Testis (tissue), 3 donors: Measurements from ENCODE around the gene BCR. TPM values are rescaled to one million over a fixed set of nuclear protein-coding genes. Genes with fewer than 3 reads are reported as not detected.

Experiments used
- DNase-seq: peaks from one replicate; pipeline ENCODE4 v3.0.0-alpha.2; 2019
- H3K27ac ChIP-seq, 2 donors: fragments of 200-600 bp; sonication (generic); one replicate each; pipeline ENCODE4 v1.5.1; 2019
- H3K27me3 ChIP-seq: fragments of 200-600 bp; sonication (generic); one replicate; pipeline ENCODE4 v1.5.1; 2019
- H3K36me3 ChIP-seq: fragments of 200-600 bp; sonication (generic); one replicate; pipeline ENCODE4 v1.5.1; 2017; ENCODE audit warnings: low read depth; ENCODE audit errors: missing control alignments
- H3K4me1 ChIP-seq: fragments of 200-600 bp; sonication (generic); one replicate; pipeline ENCODE4 v1.5.1; 2019
- H3K4me3 ChIP-seq, 2 donors: fragments of 200-600 bp; sonication (generic); one replicate each; pipeline ENCODE4 v1.5.1; 2017 to 2019
- H3K9me3 ChIP-seq: fragments of 200-600 bp; sonication (generic); one replicate; pipeline ENCODE4 v1.5.1; 2017
- POLR2A ChIP-seq: fragments of 450-650 bp; IDR thresholded peaks from one replicate; pipeline ENCODE4 v1.6.1; 2017; ENCODE audit warnings: antibody characterized with exemption, mild to moderate bottlenecking, moderate library complexity
- WGBS, 2 donors: methylation state at CpG; one replicate each; pipeline ENCODE4 v1.1.5; 2018; 5-methylcytosine and 5-hydroxymethylcytosine counted together
- intact Hi-C: fragments of 100-400 bp; cut with DNase I; formaldehyde crosslinking; loops from one replicate; pipeline ENCODE4 v1.15.1; 2023; ENCODE audit warnings: low total_unique reads
- polyA plus RNA-seq: library from polyadenylated mRNA; stranded (reverse); fragments of 350-450 nt; fragmentation: Illumina TruSeq; extraction: RNeasy Lipid Tissue Mini Kit (QIAGEN cat#74804); gene quantifications from one replicate; pipeline ENCODE4 v1.2.3, GENCODE V29; 2014; ENCODE audit warnings: low read depth, low replicate concordance; ENCODE audit not compliant: insufficient read depth
- total RNA-seq, 2 donors: library from RNA; depleted of rRNA; stranded (reverse); fragments of >200 nt; gene quantifications; one replicate each; pipeline ENCODE4 v1.2.3, GENCODE V29; 2016
- TF ChIP-seq, protein P1 (sequence below), 3 experiments: fragments of 450-650 bp in 2 of 3; fragments of 200-600 bp in 1 of 3; sonication (generic) in 1 of 3; IDR thresholded peaks; one replicate each; pipeline ENCODE4 v1.5.1; 2016 to 2019; ENCODE audit warnings: antibody characterized with exemption in 3 of 3, mild to moderate bottlenecking in 2 of 3, moderate library complexity in 1 of 3

BCR gene
- total and polyA plus RNA-seq, 3 donors from 2014 or later = 52.5 to 108 (median 105) TPM

DNA sequence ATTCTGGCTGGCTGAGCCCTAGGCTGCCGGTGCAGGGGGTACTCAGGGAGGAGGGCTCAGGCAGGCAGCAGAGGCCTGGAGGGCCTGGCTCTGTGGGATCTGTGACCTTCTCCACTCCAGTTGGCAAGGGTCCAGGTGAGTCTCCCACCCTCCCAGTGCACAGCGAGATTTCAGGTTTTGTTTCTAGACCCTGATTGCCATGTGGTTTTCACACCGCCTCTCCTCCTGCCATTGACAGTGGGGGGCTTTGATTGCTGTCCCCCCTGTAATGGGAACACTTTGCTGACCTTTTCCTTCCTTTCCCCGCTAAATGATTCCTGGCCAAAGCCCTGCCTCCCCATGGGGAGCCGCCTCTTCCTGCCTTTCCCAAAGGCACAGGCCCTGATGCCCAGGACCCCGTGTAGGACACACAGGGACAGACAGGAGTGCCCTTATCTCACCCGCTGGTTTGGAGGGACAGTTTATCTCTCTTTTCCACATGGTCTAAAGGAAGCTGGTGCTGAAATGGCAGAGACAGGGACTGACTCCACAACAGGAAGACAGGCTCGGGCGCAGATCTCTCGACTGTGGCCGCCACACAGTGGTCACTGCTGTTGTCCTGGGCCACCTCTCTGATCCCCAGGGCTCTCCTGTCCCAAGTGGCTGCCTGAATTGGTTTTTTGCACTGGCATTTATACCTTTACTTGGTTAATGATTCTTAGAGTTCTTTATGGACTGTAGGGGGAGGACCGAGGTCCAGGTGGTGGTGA lies 43.4 kb downstream of the BCR start:
- no peaks in the 10 kb centered on the region for H3K36me3 ChIP-seq
- peaks cover 24% of the 10 kb centered on the region for H3K4me1 ChIP-seq
- H3K4me3 ChIP-seq = no peak overlapping the region
- intact Hi-C loops = no loop called here
- H3K9me3 ChIP-seq = no peaks in the 10 kb centered on the region
- H3K27ac ChIP-seq = no peak overlapping the region
- 71 to 81% methylated on average over 12 of the region's 12 CpGs for WGBS, 2 donors
- DNase-seq = no peak
- no peak for TF ChIP-seq POLR2A
- TF ChIP-seq, protein P1, sequence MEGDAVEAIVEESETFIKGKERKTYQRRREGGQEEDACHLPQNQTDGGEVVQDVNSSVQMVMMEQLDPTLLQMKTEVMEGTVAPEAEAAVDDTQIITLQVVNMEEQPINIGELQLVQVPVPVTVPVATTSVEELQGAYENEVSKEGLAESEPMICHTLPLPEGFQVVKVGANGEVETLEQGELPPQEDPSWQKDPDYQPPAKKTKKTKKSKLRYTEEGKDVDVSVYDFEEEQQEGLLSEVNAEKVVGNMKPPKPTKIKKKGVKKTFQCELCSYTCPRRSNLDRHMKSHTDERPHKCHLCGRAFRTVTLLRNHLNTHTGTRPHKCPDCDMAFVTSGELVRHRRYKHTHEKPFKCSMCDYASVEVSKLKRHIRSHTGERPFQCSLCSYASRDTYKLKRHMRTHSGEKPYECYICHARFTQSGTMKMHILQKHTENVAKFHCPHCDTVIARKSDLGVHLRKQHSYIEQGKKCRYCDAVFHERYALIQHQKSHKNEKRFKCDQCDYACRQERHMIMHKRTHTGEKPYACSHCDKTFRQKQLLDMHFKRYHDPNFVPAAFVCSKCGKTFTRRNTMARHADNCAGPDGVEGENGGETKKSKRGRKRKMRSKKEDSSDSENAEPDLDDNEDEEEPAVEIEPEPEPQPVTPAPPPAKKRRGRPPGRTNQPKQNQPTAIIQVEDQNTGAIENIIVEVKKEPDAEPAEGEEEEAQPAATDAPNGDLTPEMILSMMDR (IDR thresholded peaks at IDR 0.05) = no peak
- no peaks in the 10 kb centered on the region for H3K27me3 ChIP-seq

DNA sequence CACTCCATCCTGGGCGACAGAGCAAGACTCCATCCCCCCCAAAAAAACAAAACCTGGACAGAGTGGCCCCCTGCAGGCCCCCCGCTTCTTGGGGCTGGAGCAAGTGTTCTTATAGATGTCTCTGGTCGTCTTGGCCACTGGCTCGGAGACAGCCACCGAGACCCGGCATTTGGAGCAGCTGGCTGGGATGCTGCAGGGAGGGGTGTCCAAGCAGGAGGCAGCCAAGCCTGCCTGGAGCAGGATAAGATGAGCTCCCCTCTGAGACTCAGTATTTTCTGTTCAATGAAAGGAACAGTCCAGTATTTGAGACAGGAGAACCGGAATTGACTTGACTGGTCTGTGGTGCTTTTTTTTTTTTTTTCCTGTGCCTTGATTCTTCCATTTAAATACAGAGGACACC lies 44.5 kb downstream of the BCR start:
- Histone ChIP-seq H3K27me3 (no peaks in the 10 kb centered on the region), H3K36me3 (no peaks in the 10 kb centered on the region), H3K27ac (no peak overlapping the region), H3K4me3 (no peak overlapping the region), H3K9me3 (no peaks in the 10 kb centered on the region), H3K4me1 (peaks cover 13% of the 10 kb centered on the region)
- intact Hi-C loops = no loop called here
- WGBS, 2 donors = 68 to 85% methylated on average over 4 to 7 of the region's 7 CpGs
- DNase-seq = no peak
- TF ChIP-seq POLR2A = no peak
- TF ChIP-seq, protein P1 (IDR thresholded peaks at IDR 0.05) = no peak

DNA sequence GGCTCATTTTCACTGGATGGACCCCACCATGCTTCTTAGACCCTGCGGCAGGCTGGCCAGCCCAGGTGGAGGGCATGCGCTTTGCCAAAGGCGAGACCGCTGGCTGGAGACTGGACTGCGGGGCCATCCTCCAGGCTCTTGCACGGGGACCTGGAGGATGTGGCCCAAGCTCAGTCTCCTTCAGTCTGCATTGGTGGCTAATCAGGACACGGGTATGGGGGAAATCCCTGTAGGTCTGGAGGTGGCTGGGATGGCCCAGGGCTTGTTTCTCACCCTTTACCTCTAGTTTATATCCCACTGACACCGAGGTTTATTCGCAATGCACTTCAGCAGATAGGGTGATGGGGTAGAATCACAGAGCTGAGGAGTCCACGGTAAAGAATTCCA lies 45.0 kb downstream of the BCR start:
- Histone ChIP-seq H3K9me3 (no peaks in the 10 kb centered on the region), H3K36me3 (no peaks in the 10 kb centered on the region), H3K4me1 (peaks cover 8% of the 10 kb centered on the region), H3K27me3 (no peaks in the 10 kb centered on the region), H3K27ac (no peak overlapping the region), H3K4me3 (no peak overlapping the region)
- 90 to 96% methylated on average over 7 to 10 of the region's 10 CpGs for WGBS, 2 donors
- intact Hi-C loops = no loop called here
- no peak for DNase-seq
- TF ChIP-seq, protein P1 (IDR thresholded peaks at IDR 0.05) = no peak
- TF ChIP-seq POLR2A = no peak

DNA sequence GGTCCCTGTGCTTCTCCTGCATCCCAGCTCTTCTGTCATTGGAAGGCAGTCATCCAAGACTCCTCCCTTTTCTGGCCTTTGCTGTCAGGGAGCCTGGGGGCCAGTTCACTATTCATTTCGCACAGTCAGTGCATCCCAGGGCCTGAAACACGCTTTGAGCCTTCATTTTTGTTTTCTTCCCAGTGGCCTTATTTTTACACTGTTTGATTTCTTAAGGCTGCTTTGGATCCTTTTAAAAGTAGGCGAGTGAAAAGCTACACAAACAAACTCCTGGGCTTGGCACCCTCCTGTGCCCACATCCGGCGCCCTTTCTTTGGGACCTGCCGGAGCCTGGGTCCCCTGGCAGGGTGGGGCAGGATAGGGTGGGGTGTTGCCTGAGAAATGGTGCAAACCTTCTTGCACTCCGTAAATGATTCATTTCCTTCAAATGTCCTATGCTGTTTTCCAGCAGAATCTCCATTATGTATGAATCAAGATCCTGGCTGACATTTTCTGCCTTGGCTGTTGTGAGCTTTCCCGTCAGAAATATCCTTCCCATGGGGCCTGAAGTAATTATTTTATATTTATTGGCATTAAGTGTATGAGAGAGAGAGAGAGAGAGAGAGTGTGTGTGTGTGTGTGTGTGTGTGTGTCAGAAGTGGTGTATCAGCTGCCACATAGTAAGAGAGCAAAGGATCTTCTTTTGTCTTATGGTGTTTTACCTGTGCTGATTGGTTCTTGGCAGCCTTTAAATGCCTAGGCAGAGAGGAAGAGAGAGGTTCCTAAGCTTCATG lies 45.6 kb downstream of the BCR start:
- peaks cover 6% of the 10 kb centered on the region for H3K4me1 ChIP-seq
- no peaks in the 10 kb centered on the region for H3K27me3 ChIP-seq
- no peaks in the 10 kb centered on the region for H3K9me3 ChIP-seq
- TF ChIP-seq POLR2A = no peak
- TF ChIP-seq, protein P1 (IDR thresholded peaks at IDR 0.05) = no peak
- H3K27ac ChIP-seq = no peak overlapping the region
- no peak overlapping the region for H3K4me3 ChIP-seq
- intact Hi-C loops = no loop called here
- H3K36me3 ChIP-seq = no peaks in the 10 kb centered on the region
- 74 to 76% methylated on average over 8 of the region's 8 CpGs for WGBS, 2 donors
- DNase-seq = no peak
